ENCODE results near the gene SOHLH1. TPM values are rescaled to one million over a fixed set of nuclear protein-coding genes. Genes with fewer than 3 reads are reported as not detected.

Gene SOHLH1
- total RNA-seq, 1 experiment from 2014 or later, result not detected

DNA sequence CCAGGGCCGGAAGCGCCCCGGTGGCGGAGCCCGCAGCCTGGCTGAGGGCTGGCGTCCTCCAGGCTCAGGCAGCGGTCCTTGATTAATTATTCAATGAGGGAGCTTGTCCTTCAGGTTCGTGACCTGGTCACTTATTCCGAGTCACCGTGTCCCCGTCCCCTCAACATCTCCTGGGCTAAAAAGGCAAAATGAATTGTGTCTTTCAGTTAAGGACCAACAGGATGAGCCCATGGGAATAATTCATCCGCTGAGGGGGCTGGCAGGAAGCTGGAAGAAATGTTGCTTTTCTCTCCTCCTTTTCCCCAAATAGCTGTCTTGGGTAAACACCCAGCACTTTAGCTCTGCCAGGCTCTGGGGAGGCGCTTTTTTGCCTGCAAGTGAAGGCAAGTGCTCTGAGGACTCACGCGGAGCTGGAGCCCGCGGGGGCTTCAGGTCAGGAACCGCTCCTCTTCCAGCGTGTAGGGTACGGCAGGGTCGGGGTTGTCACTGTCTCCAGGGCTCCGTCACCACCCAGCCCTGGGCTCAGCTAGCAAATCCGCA lies 15.8 kb upstream of the SOHLH1 start:
- ChIA-PET CTCF (no interaction called here), POLR2A (interaction anchor here (0.7 kb wide), 1 partner anchor 197 kb away, joined by 3 read pairs; no protein-coding TSS in a partner anchor)

DNA sequence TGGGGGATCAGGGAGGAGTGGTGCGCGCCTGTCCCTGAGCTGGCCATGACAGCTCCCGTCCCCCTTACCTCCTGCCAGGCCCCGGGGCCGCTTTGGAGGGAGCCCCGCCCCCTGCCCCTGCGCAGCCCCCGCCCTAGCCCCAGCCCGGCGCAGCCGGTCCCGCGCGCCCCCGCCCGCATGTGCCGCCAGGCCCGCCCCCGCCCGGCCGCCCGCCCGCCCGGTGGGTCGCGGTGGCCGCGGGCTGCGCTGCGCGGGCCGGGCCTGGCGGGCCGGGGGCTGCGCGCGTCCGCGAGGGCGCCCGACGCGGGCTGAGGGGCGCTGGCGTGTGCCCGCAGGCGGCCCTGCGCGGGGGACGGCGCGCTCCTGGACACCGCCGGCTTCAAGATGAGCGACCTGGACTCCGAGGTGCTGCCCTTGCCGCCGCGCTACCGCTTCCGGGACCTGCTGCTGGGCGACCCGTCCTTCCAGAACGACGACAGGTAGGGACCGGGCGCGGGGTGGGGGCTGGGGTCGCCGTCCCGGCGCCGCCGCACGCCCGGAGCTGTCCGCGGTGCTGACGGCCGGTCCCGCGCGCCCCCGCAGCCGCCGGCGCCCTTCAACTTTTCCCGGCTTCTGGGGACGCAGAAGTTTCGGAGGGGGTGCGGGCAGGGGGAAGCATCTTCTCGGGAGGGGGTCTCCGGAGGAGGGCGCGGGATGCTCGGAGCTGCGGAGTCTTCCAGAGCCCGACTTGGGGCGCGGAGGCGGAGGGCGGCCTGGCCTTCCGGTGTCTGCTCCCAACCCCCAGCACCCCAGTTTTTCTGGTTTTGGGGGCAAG lies 15.2 kb upstream of the SOHLH1 start:
- no peak for DNase-seq (ENCODE audit: unreplicated experiment)
- TF ChIP-seq, protein P1, sequence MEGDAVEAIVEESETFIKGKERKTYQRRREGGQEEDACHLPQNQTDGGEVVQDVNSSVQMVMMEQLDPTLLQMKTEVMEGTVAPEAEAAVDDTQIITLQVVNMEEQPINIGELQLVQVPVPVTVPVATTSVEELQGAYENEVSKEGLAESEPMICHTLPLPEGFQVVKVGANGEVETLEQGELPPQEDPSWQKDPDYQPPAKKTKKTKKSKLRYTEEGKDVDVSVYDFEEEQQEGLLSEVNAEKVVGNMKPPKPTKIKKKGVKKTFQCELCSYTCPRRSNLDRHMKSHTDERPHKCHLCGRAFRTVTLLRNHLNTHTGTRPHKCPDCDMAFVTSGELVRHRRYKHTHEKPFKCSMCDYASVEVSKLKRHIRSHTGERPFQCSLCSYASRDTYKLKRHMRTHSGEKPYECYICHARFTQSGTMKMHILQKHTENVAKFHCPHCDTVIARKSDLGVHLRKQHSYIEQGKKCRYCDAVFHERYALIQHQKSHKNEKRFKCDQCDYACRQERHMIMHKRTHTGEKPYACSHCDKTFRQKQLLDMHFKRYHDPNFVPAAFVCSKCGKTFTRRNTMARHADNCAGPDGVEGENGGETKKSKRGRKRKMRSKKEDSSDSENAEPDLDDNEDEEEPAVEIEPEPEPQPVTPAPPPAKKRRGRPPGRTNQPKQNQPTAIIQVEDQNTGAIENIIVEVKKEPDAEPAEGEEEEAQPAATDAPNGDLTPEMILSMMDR (IDR thresholded peaks at IDR 0.05; ENCODE audit: unreplicated experiment), result no peak
- H3K9me3 Mint-ChIP-seq (ENCODE audit: unreplicated experiment), result no peaks in the 10 kb centered on the region
- no peaks in the 10 kb centered on the region for H3K4me1 Mint-ChIP-seq (ENCODE audit: insufficient read depth, unreplicated experiment)
- intact Hi-C loops (cut with micrococcal nuclease), result no loop called here
- H3K36me3 Mint-ChIP-seq (ENCODE audit: insufficient read depth, unreplicated experiment), result no peaks in the 10 kb centered on the region
- BruUV-seq (replicated peaks), result no TSS peak
- CTCF ChIA-PET, result no interaction called here
- peaks cover 41% of the 10 kb centered on the region for H3K27me3 Mint-ChIP-seq (ENCODE audit: insufficient read depth, unreplicated experiment)
- POLR2A ChIA-PET, result interaction anchor here (0.7 kb wide), 1 partner anchor 196 kb away, joined by 3 read pairs; no protein-coding TSS in a partner anchor
- H3K27ac Mint-ChIP-seq (ENCODE audit: low read depth, unreplicated experiment), result no peak overlapping the region
- no peak overlapping the region for H3K4me3 Mint-ChIP-seq (ENCODE audit: unreplicated experiment)

More for the DNA sequence above, 15.8 kb upstream of the SOHLH1 start:
- no peak overlapping the region for H3K4me3 Mint-ChIP-seq (ENCODE audit: unreplicated experiment)
- H3K36me3 Mint-ChIP-seq (ENCODE audit: insufficient read depth, unreplicated experiment), result no peaks in the 10 kb centered on the region
- intact Hi-C loops (cut with micrococcal nuclease), result no loop called here
- no peak overlapping the region for H3K27ac Mint-ChIP-seq (ENCODE audit: low read depth, unreplicated experiment)
- TF ChIP-seq, protein P1 (IDR thresholded peaks at IDR 0.05; ENCODE audit: unreplicated experiment), result no peak
- H3K27me3 Mint-ChIP-seq (ENCODE audit: insufficient read depth, unreplicated experiment), result peaks cover 34% of the 10 kb centered on the region
- no TSS peak for BruUV-seq (replicated peaks)
- no peak for DNase-seq (ENCODE audit: unreplicated experiment)
- H3K4me1 Mint-ChIP-seq (ENCODE audit: insufficient read depth, unreplicated experiment), result no peaks in the 10 kb centered on the region
- no peaks in the 10 kb centered on the region for H3K9me3 Mint-ChIP-seq (ENCODE audit: unreplicated experiment)

DNA sequence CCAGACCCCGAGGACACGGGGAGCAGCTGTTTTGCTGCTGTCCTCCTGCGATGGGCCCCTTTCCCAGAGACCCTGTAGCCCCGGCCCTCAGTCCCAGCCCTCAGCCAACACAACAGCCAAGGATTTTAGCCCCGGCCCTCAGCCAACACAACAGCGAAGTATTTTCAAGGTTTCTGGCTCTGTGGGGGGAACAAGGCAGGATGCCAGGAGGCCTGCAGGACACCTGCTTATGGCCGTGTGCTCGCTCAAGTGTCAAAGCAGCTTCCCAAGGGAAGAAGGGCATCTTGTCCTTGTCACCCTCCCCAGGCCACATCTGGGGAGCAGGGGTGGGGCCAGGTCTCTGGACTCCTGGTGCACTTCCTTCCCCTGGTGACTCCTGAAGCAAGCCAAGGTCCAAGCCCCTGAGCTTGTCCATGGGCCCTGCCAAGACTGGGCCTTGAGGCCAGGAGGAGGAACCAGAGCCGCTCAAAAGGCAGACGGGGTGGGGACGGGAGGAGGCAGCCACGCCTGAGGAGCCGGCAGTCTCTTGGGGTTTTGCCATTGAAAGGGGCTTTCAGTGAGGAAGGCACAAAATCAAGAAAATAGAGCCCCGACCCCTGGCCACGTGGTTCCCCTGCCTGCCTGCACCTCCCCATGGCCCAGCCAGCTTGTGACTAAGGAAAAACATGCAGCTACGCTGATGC lies 13.5 kb upstream of the SOHLH1 start:
- Mint-ChIP-seq H3K36me3 (ENCODE audit: insufficient read depth, unreplicated experiment) (no peaks in the 10 kb centered on the region), H3K4me1 (ENCODE audit: insufficient read depth, unreplicated experiment) (no peaks in the 10 kb centered on the region), H3K27ac (ENCODE audit: low read depth, unreplicated experiment) (no peak overlapping the region), H3K4me3 (ENCODE audit: unreplicated experiment) (no peak overlapping the region), H3K9me3 (ENCODE audit: unreplicated experiment) (no peaks in the 10 kb centered on the region), H3K27me3 (ENCODE audit: insufficient read depth, unreplicated experiment) (peaks cover 57% of the 10 kb centered on the region)
- TF ChIP-seq, protein P1 (IDR thresholded peaks at IDR 0.05; ENCODE audit: unreplicated experiment), result no peak
- ChIA-PET CTCF (interaction anchor here (1.3 to 1.4 kb wide), 2 partner anchors 10 to 11 kb away, joined by 5 to 7 read pairs; partner anchors contain the start of gene KCNT1), POLR2A (interaction anchor here (0.6 to 1.0 kb wide), 2 partner anchors 10 to 155 kb away, joined by 3 to 6 read pairs; no protein-coding TSS in a partner anchor)
- intact Hi-C loops (cut with micrococcal nuclease), result no loop called here
- DNase-seq (ENCODE audit: unreplicated experiment), result no peak
- no TSS peak for BruUV-seq (replicated peaks)

DNA sequence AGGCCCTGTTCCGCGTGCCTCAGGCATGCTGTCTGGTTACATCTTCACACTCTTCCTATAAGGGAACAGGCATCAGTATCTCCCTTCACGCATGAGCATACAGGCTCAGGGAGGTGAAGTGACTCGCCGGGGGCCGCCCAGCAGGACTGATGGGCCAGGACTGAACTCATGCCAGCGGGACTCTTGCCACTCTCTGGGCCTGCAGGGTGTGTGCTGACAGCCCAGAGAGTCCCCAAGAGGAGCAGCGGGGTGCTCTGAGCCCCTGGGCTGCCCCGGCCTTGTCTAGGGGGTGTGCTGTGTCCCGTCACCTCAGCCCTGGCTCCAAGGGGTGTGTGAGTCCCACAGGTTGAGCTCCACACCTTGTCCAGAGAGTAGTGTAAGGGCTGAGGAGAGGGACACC lies 12.6 kb upstream of the SOHLH1 start:
- H3K27me3 Mint-ChIP-seq (ENCODE audit: insufficient read depth, unreplicated experiment), result peaks cover 51% of the 10 kb centered on the region
- no peaks in the 10 kb centered on the region for H3K4me1 Mint-ChIP-seq (ENCODE audit: insufficient read depth, unreplicated experiment)
- POLR2A ChIA-PET, result interaction anchor here (1.0 kb wide), 1 partner anchor 9 kb away, joined by 6 read pairs; no protein-coding TSS in a partner anchor
- H3K27ac Mint-ChIP-seq (ENCODE audit: low read depth, unreplicated experiment), result no peak overlapping the region
- no peaks in the 10 kb centered on the region for H3K36me3 Mint-ChIP-seq (ENCODE audit: insufficient read depth, unreplicated experiment)
- no peak for DNase-seq (ENCODE audit: unreplicated experiment)
- no peak overlapping the region for H3K4me3 Mint-ChIP-seq (ENCODE audit: unreplicated experiment)
- no TSS peak for BruUV-seq (replicated peaks)
- TF ChIP-seq, protein P1 (IDR thresholded peaks at IDR 0.05; ENCODE audit: unreplicated experiment), result no peak
- CTCF ChIA-PET, result interaction anchor here (0.6 to 1.4 kb wide), 2 partner anchors 9 to 63 kb away, joined by 3 to 7 read pairs; partner anchors contain the start of gene KCNT1
- intact Hi-C loops (cut with micrococcal nuclease), result no loop called here
- no peaks in the 10 kb centered on the region for H3K9me3 Mint-ChIP-seq (ENCODE audit: unreplicated experiment)
